HepG2 (cell line): ENCODE measurements around the gene FOCAD. TPM values are rescaled to one million over a fixed set of nuclear protein-coding genes. Genes with fewer than 3 reads are reported as not detected.

ENCODE experiments used
- ATF4 ChIP-seq, 2 experiments: fragments of 450-650 bp in 1 of 2; sonication (generic) in 1 of 2; formaldehyde crosslinking; IDR thresholded peaks; 2 replicates each; pipeline versions ENCODE4 v1.5.0 to v1.8.0; 2020 to 2022; ENCODE audit warnings: mild to moderate bottlenecking in 1 of 2, missing genetic modification reagents in 1 of 2
- CAMTA2 ChIP-seq: sonication (generic); formaldehyde crosslinking; IDR thresholded peaks from 2 replicates; pipeline ENCODE4 v1.4.0; 2020; ENCODE audit warnings: mild to moderate bottlenecking, missing genetic modification reagents, borderline replicate concordance
- CCAR2 ChIP-seq: fragments of 200-400 bp; formaldehyde crosslinking; optimal IDR thresholded peaks from 2 replicates; pipeline ENCODE3; 2018; ENCODE audit warnings: low read depth, mild to moderate bottlenecking, low read length, moderate library complexity
- CENPBD1 ChIP-seq: sonication (generic); formaldehyde crosslinking; IDR thresholded peaks from 2 replicates; pipeline ENCODE4 v1.8.0; 2022; ENCODE audit warnings: missing genetic modification reagents, low read depth, mild to moderate bottlenecking, borderline replicate concordance
- CHD4 ChIP-seq: fragments of 200-600 bp; sonication (generic); IDR thresholded peaks from 2 replicates; pipeline ENCODE4 v1.7.0; 2017; ENCODE audit warnings: mild to moderate bottlenecking, low read length, borderline replicate concordance
- CSRNP2 ChIP-seq: sonication (generic); formaldehyde crosslinking; conservative IDR thresholded peaks from 2 replicates; pipeline ENCODE4 v1.8.0; 2022; ENCODE audit warnings: low read depth, missing genetic modification reagents
- DNMT3B ChIP-seq: conservative IDR thresholded peaks from 2 replicates; pipeline ENCODE4 v1.6.1; 2016; ENCODE audit warnings: missing biosample characterization, control low read depth
- ELF4 ChIP-seq: sonication (generic); formaldehyde crosslinking; IDR thresholded peaks from 2 replicates; pipeline ENCODE4 v1.5.0; 2020; ENCODE audit warnings: missing genetic modification reagents, mild to moderate bottlenecking, moderate library complexity, borderline replicate concordance
- HBP1 ChIP-seq: IDR thresholded peaks from 2 replicates; pipeline ENCODE4 v1.6.1; 2016; ENCODE audit warnings: low read depth, control low read depth
- JUNB ChIP-seq: sonication (generic); formaldehyde crosslinking; IDR thresholded peaks from 2 replicates; pipeline ENCODE4 v1.8.0; 2022; ENCODE audit warnings: missing genetic modification reagents, mild to moderate bottlenecking, borderline replicate concordance
- MXD4 ChIP-seq: IDR thresholded peaks from 2 replicates; pipeline ENCODE4 v1.6.1; 2016; ENCODE audit warnings: mild to moderate bottlenecking, missing biosample characterization, missing genetic modification reagents
- MYNN ChIP-seq: sonication (generic); formaldehyde crosslinking; IDR thresholded peaks from 2 replicates; pipeline ENCODE4 v1.4.0; 2020; ENCODE audit warnings: mild to moderate bottlenecking, low read depth, missing genetic modification reagents
- NFKBIZ ChIP-seq: IDR thresholded peaks from 2 replicates; pipeline ENCODE4 v1.6.1; 2018; ENCODE audit warnings: missing genetic modification reagents, missing compliant biosample characterization
- SALL2 ChIP-seq: sonication (generic); formaldehyde crosslinking; IDR thresholded peaks from 2 replicates; pipeline ENCODE4 v1.8.1; 2023; ENCODE audit warnings: mild to moderate bottlenecking, missing genetic modification reagents, inconsistent platforms
- TOE1 ChIP-seq: sonication (generic); formaldehyde crosslinking; IDR thresholded peaks from 2 replicates; pipeline ENCODE4 v1.4.0; 2020; ENCODE audit warnings: mild to moderate bottlenecking, missing genetic modification reagents
- TRIM24 ChIP-seq: sonication (generic); formaldehyde crosslinking; IDR thresholded peaks from 2 replicates; pipeline ENCODE4 v1.8.0; 2022; ENCODE audit warnings: mild to moderate bottlenecking, missing genetic modification reagents
- ZFP36L2 ChIP-seq: sonication (generic); formaldehyde crosslinking; IDR thresholded peaks from 2 replicates; pipeline ENCODE4 v1.4.0; 2020; ENCODE audit warnings: missing genetic modification reagents
- ZFYVE20 ChIP-seq: sonication (generic); formaldehyde crosslinking; IDR thresholded peaks from 2 replicates; pipeline ENCODE4 v1.8.0; 2023; ENCODE audit warnings: low read depth, mild to moderate bottlenecking, moderate library complexity, missing genetic modification reagents, borderline replicate concordance
- ZNF3 ChIP-seq: IDR thresholded peaks from 2 replicates; pipeline ENCODE4 v1.7.0; 2017; ENCODE audit warnings: inconsistent platforms
- ZNF350 ChIP-seq: sonication (generic); formaldehyde crosslinking; IDR thresholded peaks from 2 replicates; pipeline ENCODE4 v1.4.0; 2020; ENCODE audit warnings: mild to moderate bottlenecking, low read depth, missing genetic modification reagents, borderline replicate concordance
- ZNF468 ChIP-seq: sonication (generic); formaldehyde crosslinking; IDR thresholded peaks from 2 replicates; pipeline ENCODE4 v1.8.0; 2022; ENCODE audit warnings: mild to moderate bottlenecking, moderate library complexity, missing genetic modification reagents
- ZNF616 ChIP-seq: sonication (generic); formaldehyde crosslinking; IDR thresholded peaks from 2 replicates; pipeline ENCODE4 v1.5.0; 2020; ENCODE audit warnings: low read depth, mild to moderate bottlenecking, missing genetic modification reagents
- ZNF672 ChIP-seq: sonication (generic); formaldehyde crosslinking; IDR thresholded peaks from 2 replicates; pipeline ENCODE4 v1.8.1; 2022; ENCODE audit warnings: missing genetic modification reagents
- ZNF772 ChIP-seq: sonication (generic); formaldehyde crosslinking; IDR thresholded peaks from 2 replicates; pipeline ENCODE4 v1.5.0; 2020; ENCODE audit warnings: mild to moderate bottlenecking, missing genetic modification reagents
- ZNF775 ChIP-seq: sonication (generic); formaldehyde crosslinking; IDR thresholded peaks from 2 replicates; pipeline ENCODE4 v1.4.0; 2020; ENCODE audit warnings: missing genetic modification reagents, mild to moderate bottlenecking, moderate library complexity, borderline replicate concordance
- polyA plus RNA-seq, 8 experiments: library from polyadenylated mRNA; depleted of rRNA in 3 of 8; stranded (reverse) in 7 of 8; unstranded in 1 of 8; fragments of >200 nt; fragmentation: Illumina TruSeq in 4 of 8; extraction: Trizol in 4 of 8; gene quantifications; 2 replicates each; pipeline versions ENCODE4 v1.2.1 to v1.2.3, GENCODE V29; 2011 to 2016; ENCODE audit warnings: low read depth in 4 of 8, missing spikeins in 1 of 8, mixed read lengths in 1 of 8; ENCODE audit not compliant: insufficient read depth in 1 of 8
- total RNA-seq, 5 experiments: library from RNA; depleted of rRNA; stranded (reverse); fragments of >200 nt; fragmentation: Illumina TruSeq; extraction: Trizol; gene quantifications; 2 replicates each; pipeline ENCODE4 v1.2.3, GENCODE V29; 2016; ENCODE audit warnings: low read depth in 1 of 5

FOCAD gene
- total and polyA plus RNA-seq, 2 of the 13 experiments (the other 11 are each of a cell fraction or from before 2014, with no cell fraction given): 18.0 to 31.1 TPM

GRCh38 chr9:20684035-20684874, at the start of gene FOCAD (continued):
- no peak; the same call in 1 of the 2 replicates for TF ChIP-seq CENPBD1 (CRISPR knock-in tag)
- no peak for TF ChIP-seq TOE1
- no peak for TF ChIP-seq ELF4 (CRISPR knock-in tag)
- no peak; a peak in 2 of 4 replicates for TF ChIP-seq ATF4 (CRISPR knock-in tag; IDR thresholded peaks at IDR 0.05)
- TF ChIP-seq ZNF3 (CRISPR knock-in tag): no peak
- TF ChIP-seq NFKBIZ: no peak; the same call in 1 of the 2 replicates
- no peak for TF ChIP-seq CHD4
- no peak for TF ChIP-seq ZNF468 (CRISPR knock-in tag)
- TF ChIP-seq ZFP36L2: no peak
- no peak for TF ChIP-seq ZNF672 (CRISPR knock-in tag)
- TF ChIP-seq JUNB (CRISPR knock-in tag): no peak
- no peak for TF ChIP-seq ZNF775 (CRISPR knock-in tag)
- peak; percentile 79; the same call in 1 of the 2 replicates for TF ChIP-seq HBP1 (CRISPR knock-in tag)
- TF ChIP-seq ZFYVE20 (CRISPR knock-in tag): no peak
- no peak for TF ChIP-seq TRIM24 (CRISPR knock-in tag)
- peak; percentile 57; the same call in 1 of the 2 replicates for TF ChIP-seq MXD4 (CRISPR knock-in tag)
- TF ChIP-seq CAMTA2: no peak
- TF ChIP-seq ZNF616 (CRISPR knock-in tag): peak; percentile 89
- TF ChIP-seq ZNF350 (CRISPR knock-in tag): no peak
- no peak for TF ChIP-seq DNMT3B (CRISPR knock-in tag)
- peak; percentile 85 for TF ChIP-seq SALL2 (CRISPR knock-in tag)
- TF ChIP-seq CSRNP2 (CRISPR knock-in tag): no peak
- no peak for TF ChIP-seq MYNN
- TF ChIP-seq CCAR2: no peak
- TF ChIP-seq ZNF772 (CRISPR knock-in tag): peak; percentile 82; the same call in 1 of the 2 replicates
